PC-9 (cell line): ENCODE results near the gene PHLPP1. TPM values are rescaled to one million over a fixed set of nuclear protein-coding genes. Genes with fewer than 3 reads are reported as not detected.

ENCODE experiments used
- BruUV-seq: library from RNA; stranded (reverse); fragments of 400-500 nt; replicated peaks from 2 replicates; lab custom pipeline; 2021; lab: Mats Ljungman, UMichigan
- CTCF ChIA-PET: fragments of 300-600 bp; sonication (Branson Sonifier 250); formaldehyde crosslinking; loops from one replicate; lab custom pipeline; 2022; ENCODE audit warnings: antibody characterized with exemption; lab: Charles Lee
- POLR2A ChIA-PET: fragments of 300-600 bp; sonication (Branson Sonifier 250); formaldehyde crosslinking; loops from one replicate; lab custom pipeline; 2022; ENCODE audit warnings: antibody characterized with exemption; ENCODE audit not compliant: unreplicated experiment; lab: Charles Lee
- DNase-seq, 2 experiments: peaks; one replicate each; pipeline versions ENCODE4 v3.0.0 to v3.0.0-alpha.2; 2015 to 2022; ENCODE audit warnings: mixed read lengths in 1 of 2
- H2AFZ ChIP-seq: fragments of 200-600 bp; sonication (generic); 2 replicates; pipeline ENCODE4 v1.8.1; 2017; ENCODE audit warnings: antibody characterized with exemption
- H3F3A ChIP-seq: fragments of 200-600 bp; sonication (generic); 2 replicates; pipeline ENCODE4 v1.8.1; 2017; ENCODE audit warnings: antibody characterized with exemption, mild to moderate bottlenecking, low read depth; ENCODE audit not compliant: insufficient read depth
- H3K27ac ChIP-seq: fragments of 200-600 bp; sonication (generic); 2 replicates; pipeline ENCODE4 v1.6.1; 2016; ENCODE audit warnings: mixed run types
- H3K27me3 ChIP-seq: fragments of 200-600 bp; sonication (generic); 2 replicates; pipeline ENCODE4 v1.6.1; 2016; ENCODE audit warnings: low read depth, mixed run types; ENCODE audit not compliant: insufficient read depth
- H3K36me3 ChIP-seq: fragments of 200-600 bp; sonication (generic); 2 replicates; pipeline ENCODE4 v1.6.1; 2016; ENCODE audit warnings: low read depth, mixed run types
- H3K4me1 ChIP-seq: fragments of 200-600 bp; sonication (generic); replicated peaks from 2 replicates; pipeline ENCODE4 v1.6.1; 2016; ENCODE audit warnings: mixed run types; ENCODE audit not compliant: insufficient read depth
- H3K4me2 ChIP-seq: fragments of 200-600 bp; sonication (generic); 2 replicates; pipeline ENCODE4 v1.6.1; 2017; ENCODE audit warnings: mixed run types
- H3K4me3 ChIP-seq: fragments of 200-600 bp; sonication (generic); 2 replicates; pipeline ENCODE4 v1.6.1; 2016; ENCODE audit warnings: mixed run types
- H3K79me2 ChIP-seq: fragments of 200-600 bp; sonication (generic); 2 replicates; pipeline ENCODE4 v1.6.1; 2017; ENCODE audit warnings: low read depth, mixed run types
- H3K9me2 ChIP-seq: fragments of 200-600 bp; sonication (generic); 2 replicates; pipeline ENCODE4 v1.8.1; 2017; ENCODE audit warnings: mild to moderate bottlenecking; ENCODE audit not compliant: insufficient read depth
- H3K9me3 ChIP-seq: fragments of 200-600 bp; sonication (generic); 2 replicates; pipeline ENCODE4 v1.8.1; 2016; ENCODE audit warnings: low read depth; ENCODE audit not compliant: insufficient read depth
- H4K20me1 ChIP-seq: fragments of 200-600 bp; sonication (generic); 2 replicates; pipeline ENCODE4 v1.8.1; 2017; ENCODE audit not compliant: insufficient read depth
- EZH2 ChIP-seq: fragments of 200-600 bp; sonication (generic); IDR thresholded peaks from 2 replicates; pipeline ENCODE4 v1.8.0; 2017; ENCODE audit warnings: antibody characterized with exemption, low read depth
- intact Hi-C: fragments of 100-400 bp; cut with micrococcal nuclease; formaldehyde crosslinking; loops from one replicate; pipeline ENCODE4 v1.10.0; 2022; ENCODE audit not compliant: unreplicated experiment
- total RNA-seq: library from RNA; stranded (reverse); gene quantifications from 2 replicates; pipeline ENCODE4 v1.2.3, GENCODE V29; 2021
- TF ChIP-seq, protein P1 (sequence below): fragments of 200-600 bp; sonication (generic); conservative IDR thresholded peaks from 2 replicates; pipeline ENCODE4 v1.6.1; 2017; ENCODE audit warnings: mixed run types, antibody characterized with exemption, mild to moderate bottlenecking, moderate library complexity

Gene PHLPP1
- total RNA-seq, 1 experiment from 2014 or later = 21.1 TPM

DNA sequence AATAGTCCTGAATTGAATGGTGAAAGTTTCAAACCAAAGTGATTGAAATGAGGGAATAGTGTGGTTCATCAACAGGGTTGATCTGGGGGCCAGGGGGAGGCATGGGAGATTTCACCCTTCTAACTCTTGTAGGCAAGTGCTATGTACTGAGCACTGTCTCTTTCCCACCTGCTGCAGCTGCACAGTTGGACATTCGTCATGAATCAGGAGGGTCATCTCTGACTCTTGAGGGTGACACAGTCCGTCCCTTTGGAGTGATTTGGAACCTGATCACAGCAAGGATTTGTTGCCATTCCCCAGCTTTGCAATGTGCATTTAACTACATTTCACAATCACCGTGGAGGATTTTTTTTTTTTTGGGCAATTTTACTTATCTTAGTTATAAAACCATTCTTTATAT lies 224.6 kb downstream of the PHLPP1 start:
- H3K4me3 ChIP-seq = no peak overlapping the region
- no peaks in the 10 kb centered on the region; the same call in 1 of the 2 replicates for H3K9me2 ChIP-seq
- ChIA-PET CTCF (no interaction called here), POLR2A (no interaction called here)
- H3K27ac ChIP-seq = no peak overlapping the region
- no peak for DNase-seq
- H3K4me1 ChIP-seq = peaks cover 7% of the 10 kb centered on the region; the same call in 1 of the 2 replicates
- TF ChIP-seq EZH2 = no peak
- TF ChIP-seq, protein P1, sequence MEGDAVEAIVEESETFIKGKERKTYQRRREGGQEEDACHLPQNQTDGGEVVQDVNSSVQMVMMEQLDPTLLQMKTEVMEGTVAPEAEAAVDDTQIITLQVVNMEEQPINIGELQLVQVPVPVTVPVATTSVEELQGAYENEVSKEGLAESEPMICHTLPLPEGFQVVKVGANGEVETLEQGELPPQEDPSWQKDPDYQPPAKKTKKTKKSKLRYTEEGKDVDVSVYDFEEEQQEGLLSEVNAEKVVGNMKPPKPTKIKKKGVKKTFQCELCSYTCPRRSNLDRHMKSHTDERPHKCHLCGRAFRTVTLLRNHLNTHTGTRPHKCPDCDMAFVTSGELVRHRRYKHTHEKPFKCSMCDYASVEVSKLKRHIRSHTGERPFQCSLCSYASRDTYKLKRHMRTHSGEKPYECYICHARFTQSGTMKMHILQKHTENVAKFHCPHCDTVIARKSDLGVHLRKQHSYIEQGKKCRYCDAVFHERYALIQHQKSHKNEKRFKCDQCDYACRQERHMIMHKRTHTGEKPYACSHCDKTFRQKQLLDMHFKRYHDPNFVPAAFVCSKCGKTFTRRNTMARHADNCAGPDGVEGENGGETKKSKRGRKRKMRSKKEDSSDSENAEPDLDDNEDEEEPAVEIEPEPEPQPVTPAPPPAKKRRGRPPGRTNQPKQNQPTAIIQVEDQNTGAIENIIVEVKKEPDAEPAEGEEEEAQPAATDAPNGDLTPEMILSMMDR = no peak
- no peaks in the 10 kb centered on the region for H3F3A ChIP-seq
- no peaks in the 10 kb centered on the region for H3K9me3 ChIP-seq
- BruUV-seq = no TSS peak
- H4K20me1 ChIP-seq = no peaks in the 10 kb centered on the region
- H3K79me2 ChIP-seq = no peaks in the 10 kb centered on the region
- H3K4me2 ChIP-seq = no peak overlapping the region
- intact Hi-C loops = no loop called here
- H3K27me3 ChIP-seq = no peaks in the 10 kb centered on the region
- H3K36me3 ChIP-seq = peaks cover under 1% of the 10 kb centered on the region; the same call in 1 of the 2 replicates
- H2AFZ ChIP-seq = no peak overlapping the region

DNA sequence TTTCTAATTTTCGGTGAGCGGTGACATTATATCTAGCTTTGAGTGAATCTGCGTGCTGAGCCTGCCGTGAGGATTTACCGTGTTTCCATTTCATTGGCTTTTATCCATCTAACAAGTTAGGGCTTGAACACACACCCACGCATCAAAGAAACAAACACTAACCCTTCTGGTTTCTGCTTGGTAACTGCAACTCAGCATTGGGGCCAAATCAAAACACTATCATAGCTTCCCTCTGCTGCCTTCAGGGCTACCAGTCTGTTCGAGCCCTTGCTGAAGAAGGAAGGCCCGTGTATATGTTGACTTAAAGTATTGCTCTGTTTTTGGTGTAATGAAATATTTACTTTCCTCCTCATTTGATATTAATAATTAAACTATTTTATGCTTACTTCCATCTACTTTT lies 227.2 kb downstream of the PHLPP1 start:
- TF ChIP-seq, protein P1 = no peak
- TF ChIP-seq EZH2 = no peak
- ChIA-PET POLR2A (no interaction called here), CTCF (interaction anchor here (0.6 kb wide), 1 partner anchor 227 kb away, joined by 8 read pairs; the partner anchor contains the start of gene PHLPP1)
- H3K9me2 ChIP-seq = no peaks in the 10 kb centered on the region
- no TSS peak for BruUV-seq
- H3F3A ChIP-seq = no peaks in the 10 kb centered on the region
- no peak overlapping the region for H3K27ac ChIP-seq
- DNase-seq = no peak
- no peaks in the 10 kb centered on the region for H4K20me1 ChIP-seq
- no peaks in the 10 kb centered on the region for H3K79me2 ChIP-seq
- H3K36me3 ChIP-seq = peaks cover 8% of the 10 kb centered on the region; the same call in 1 of the 2 replicates
- H3K27me3 ChIP-seq = no peaks in the 10 kb centered on the region
- intact Hi-C loops = no loop called here
- H3K4me2 ChIP-seq = no peak overlapping the region
- no peak overlapping the region for H3K4me3 ChIP-seq
- no peaks in the 10 kb centered on the region for H3K4me1 ChIP-seq
- no peak overlapping the region for H2AFZ ChIP-seq
- H3K9me3 ChIP-seq = no peaks in the 10 kb centered on the region

GRCh38 chr18:62944454-62944853 lies 229.1 kb downstream of the PHLPP1 start:
- ChIA-PET CTCF (no interaction called here), POLR2A (no interaction called here)
- Histone ChIP-seq H3K9me3 (no peaks in the 10 kb centered on the region), H3K36me3 (peaks cover 8% of the 10 kb centered on the region; the same call in 1 of the 2 replicates), H3K9me2 (no peaks in the 10 kb centered on the region), H3K27ac (no peak overlapping the region), H3F3A (no peaks in the 10 kb centered on the region), H3K4me3 (no peak overlapping the region), H3K27me3 (no peaks in the 10 kb centered on the region), H3K79me2 (no peaks in the 10 kb centered on the region), H3K4me1 (no peaks in the 10 kb centered on the region), H2AFZ (no peak overlapping the region), H4K20me1 (no peaks in the 10 kb centered on the region), H3K4me2 (no peak overlapping the region)
- intact Hi-C loops = no loop called here
- TF ChIP-seq, protein P1 = no peak
- no peak for TF ChIP-seq EZH2
- BruUV-seq = no TSS peak
- DNase-seq = no peak
